Body of pancreas (tissue), 4 donors: ENCODE measurements around the gene AOAH.

ENCODE experiments used
- POLR2A ChIP-seq, 3 donors: fragments of 450-650 bp; IDR thresholded peaks; one replicate each; pipeline ENCODE4 v1.6.1; 2016; ENCODE audit warnings: antibody characterized with exemption in 3 of 3, mild to moderate bottlenecking in 2 of 3
- TF ChIP-seq, protein P1 (sequence below), 7 experiments: fragments of 450-650 bp in 4 of 7; fragments of 200-600 bp in 3 of 7; sonication (generic) in 3 of 7; IDR thresholded peaks; one replicate each; pipeline ENCODE4 v1.5.1; 2016 to 2019; ENCODE audit warnings: antibody characterized with exemption in 7 of 7

GRCh38 chr7:36509962-36510361 lies 214.3 kb downstream of the AOAH start:
- TF ChIP-seq, protein P1, sequence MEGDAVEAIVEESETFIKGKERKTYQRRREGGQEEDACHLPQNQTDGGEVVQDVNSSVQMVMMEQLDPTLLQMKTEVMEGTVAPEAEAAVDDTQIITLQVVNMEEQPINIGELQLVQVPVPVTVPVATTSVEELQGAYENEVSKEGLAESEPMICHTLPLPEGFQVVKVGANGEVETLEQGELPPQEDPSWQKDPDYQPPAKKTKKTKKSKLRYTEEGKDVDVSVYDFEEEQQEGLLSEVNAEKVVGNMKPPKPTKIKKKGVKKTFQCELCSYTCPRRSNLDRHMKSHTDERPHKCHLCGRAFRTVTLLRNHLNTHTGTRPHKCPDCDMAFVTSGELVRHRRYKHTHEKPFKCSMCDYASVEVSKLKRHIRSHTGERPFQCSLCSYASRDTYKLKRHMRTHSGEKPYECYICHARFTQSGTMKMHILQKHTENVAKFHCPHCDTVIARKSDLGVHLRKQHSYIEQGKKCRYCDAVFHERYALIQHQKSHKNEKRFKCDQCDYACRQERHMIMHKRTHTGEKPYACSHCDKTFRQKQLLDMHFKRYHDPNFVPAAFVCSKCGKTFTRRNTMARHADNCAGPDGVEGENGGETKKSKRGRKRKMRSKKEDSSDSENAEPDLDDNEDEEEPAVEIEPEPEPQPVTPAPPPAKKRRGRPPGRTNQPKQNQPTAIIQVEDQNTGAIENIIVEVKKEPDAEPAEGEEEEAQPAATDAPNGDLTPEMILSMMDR (IDR thresholded peaks at IDR 0.05) = no peak
- TF ChIP-seq POLR2A (IDR thresholded peaks at IDR 0.05) = no peak
